ENCODE measurements around the gene LRCH1.
A peak's percentile ranks its signal among the peaks of the same experiment; 100 is the strongest.
"Not testable (repeated sequence)": the region's sequence is repeated elsewhere in the genome, so short reads cannot be mapped to it uniquely, and the experiment has no call there.

Gene LRCH1

GRCh38 chr13:46552889-46553520 lies at the start of gene LRCH1:
LRCH1 (plus strand) TSS chr13:46553170; CDS start chr13:46553397, 227 bp downstream.
- no peaks in the 10 kb centered on the region for H3K27me3 Mint-ChIP-seq
- peaks cover 12% of the 10 kb centered on the region for H3K36me3 Mint-ChIP-seq (ENCODE audit: low read depth)
- H3K4me3 Mint-ChIP-seq = peak within 1 kb of the TSS; percentile 92
- DNase-seq = peak; percentile 87
- H3K4me1 Mint-ChIP-seq (ENCODE audit: low read depth) = peaks cover 47% of the 10 kb centered on the region
- no peaks in the 10 kb centered on the region for H3K9me3 Mint-ChIP-seq
- peak within 1 kb of the TSS; percentile 92 for H3K27ac Mint-ChIP-seq

- Mint-ChIP-seq H3K27me3 (peaks cover 12% of the 10 kb centered on the region), H3K4me1 (ENCODE audit: low read depth) (no peaks in the 10 kb centered on the region), H3K36me3 (ENCODE audit: low read depth) (no peaks in the 10 kb centered on the region), H3K9me3 (no peaks in the 10 kb centered on the region), H3K4me3 (no peak overlapping the region), H3K27ac (no peak overlapping the region)
- DNase-seq = no peak
Observed at GRCh38 chr13:46504036-46504435, 48.9 kb upstream of the LRCH1 start.

DNA sequence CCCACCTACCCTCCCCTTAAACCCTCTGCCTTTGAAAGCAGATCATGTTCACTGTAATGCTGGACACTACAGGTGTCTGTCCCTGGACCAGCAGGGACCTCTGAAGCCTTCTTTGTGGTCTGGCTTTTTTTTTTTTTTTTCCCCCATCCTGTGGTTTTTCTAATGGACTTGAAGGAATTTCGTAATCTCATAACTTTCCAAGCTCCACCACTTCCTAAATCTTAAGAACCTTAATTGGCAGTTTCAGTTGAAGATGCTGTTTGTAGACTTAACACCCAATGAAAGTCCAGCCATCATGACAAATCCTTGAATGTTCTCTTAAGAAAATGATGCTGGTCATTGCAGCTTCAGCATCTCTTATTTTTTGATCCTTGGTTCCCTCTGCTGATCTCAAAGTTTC lies 45.0 kb upstream of the LRCH1 start:
- Mint-ChIP-seq H3K4me1 (ENCODE audit: low read depth) (no peaks in the 10 kb centered on the region), H3K27ac (no peak overlapping the region), H3K27me3 (peaks cover 18% of the 10 kb centered on the region), H3K36me3 (ENCODE audit: low read depth) (no peaks in the 10 kb centered on the region), H3K9me3 (no peaks in the 10 kb centered on the region), H3K4me3 (no peak overlapping the region)
- no peak for DNase-seq

DNA sequence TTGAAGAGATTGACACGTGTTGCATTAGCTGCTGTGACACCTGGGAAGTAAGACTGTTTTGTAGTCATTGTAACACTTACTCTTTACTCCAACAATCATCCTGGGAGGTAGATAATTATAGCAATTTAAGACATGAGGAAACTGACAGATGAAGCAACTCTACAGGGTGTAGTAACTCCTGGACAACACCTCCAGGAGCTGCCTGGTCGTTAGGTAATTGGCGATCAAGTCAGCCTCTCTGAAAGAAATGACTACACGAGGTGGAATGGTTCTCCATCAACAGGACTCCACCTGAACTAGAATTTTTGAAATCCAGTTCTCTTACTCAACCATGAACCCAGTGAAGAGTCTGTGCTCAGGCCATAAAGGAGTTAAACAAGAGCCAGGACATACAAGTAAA lies 43.0 kb upstream of the LRCH1 start:
- Mint-ChIP-seq H3K4me1 (ENCODE audit: low read depth) (no peaks in the 10 kb centered on the region), H3K4me3 (no peak overlapping the region), H3K27ac (no peak overlapping the region), H3K9me3 (no peaks in the 10 kb centered on the region), H3K36me3 (ENCODE audit: low read depth) (no peaks in the 10 kb centered on the region), H3K27me3 (peaks cover 24% of the 10 kb centered on the region)
- no peak for DNase-seq

DNA sequence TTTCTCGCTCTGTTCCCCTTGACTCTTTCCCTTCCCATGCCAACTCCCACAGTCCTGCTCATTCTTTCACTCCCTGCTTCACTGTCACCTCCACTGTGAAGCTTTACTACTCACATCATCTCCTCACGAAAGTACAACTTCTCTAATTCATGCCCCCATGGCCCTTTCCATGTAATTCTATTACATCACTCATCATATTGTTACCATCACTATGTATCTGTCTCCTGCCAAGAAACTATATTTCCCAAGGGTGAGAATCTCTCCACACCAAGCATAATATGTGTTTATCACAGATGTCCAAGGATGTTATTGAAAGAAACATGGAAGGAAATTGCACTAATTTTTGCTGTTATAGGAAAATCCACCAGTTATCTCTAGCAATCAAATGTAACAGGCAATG lies 37.2 kb upstream of the LRCH1 start:
- peaks cover 35% of the 10 kb centered on the region for H3K27me3 Mint-ChIP-seq
- no peaks in the 10 kb centered on the region for H3K9me3 Mint-ChIP-seq
- H3K4me1 Mint-ChIP-seq (ENCODE audit: low read depth) = peaks cover 3% of the 10 kb centered on the region
- no peak overlapping the region for H3K4me3 Mint-ChIP-seq
- H3K36me3 Mint-ChIP-seq (ENCODE audit: low read depth) = no peaks in the 10 kb centered on the region
- H3K27ac Mint-ChIP-seq = no peak overlapping the region
- DNase-seq = no peak

DNA sequence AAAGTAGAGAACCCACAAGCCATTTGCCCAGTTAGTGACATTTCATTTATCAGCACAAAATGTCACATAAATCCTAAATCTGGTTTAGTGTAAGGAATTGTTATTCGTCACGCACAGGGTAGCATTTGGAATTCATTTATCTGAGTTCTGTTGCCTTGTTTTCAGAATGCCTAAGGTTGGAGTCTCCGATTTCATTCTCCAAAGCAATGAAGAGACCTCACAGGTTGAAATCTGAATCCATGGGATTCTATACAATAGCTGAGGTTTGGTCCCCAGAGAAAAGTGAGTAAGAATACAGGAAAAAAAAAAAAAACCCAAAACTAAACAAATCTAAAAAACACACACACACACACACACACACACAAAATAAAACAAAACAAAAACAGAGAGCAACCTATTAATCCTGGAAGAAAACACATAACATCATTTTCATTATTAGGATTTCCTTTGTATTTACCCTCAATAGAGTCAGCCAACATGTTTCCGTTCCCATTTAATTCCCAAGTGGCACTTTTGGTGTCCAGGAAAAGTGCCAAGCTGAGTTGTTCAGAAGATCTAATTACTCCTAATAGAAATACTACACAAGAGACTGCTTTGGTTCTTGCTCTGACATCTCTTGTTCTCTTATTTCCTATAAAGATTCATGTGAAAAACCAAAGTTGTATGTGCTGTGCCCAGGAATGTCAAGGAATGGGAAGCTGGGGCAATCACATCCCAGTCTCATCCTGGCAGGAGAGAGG lies 36.2 kb upstream of the LRCH1 start:
- Mint-ChIP-seq H3K4me3 (no peak overlapping the region), H3K9me3 (peaks cover 3% of the 10 kb centered on the region), H3K36me3 (ENCODE audit: low read depth) (no peaks in the 10 kb centered on the region), H3K27me3 (peaks cover 32% of the 10 kb centered on the region), H3K27ac (no peak overlapping the region), H3K4me1 (ENCODE audit: low read depth) (peaks cover 3% of the 10 kb centered on the region)
- DNase-seq = no peak

- H3K4me1 Mint-ChIP-seq (ENCODE audit: low read depth); H3K27ac Mint-ChIP-seq; H3K9me3 Mint-ChIP-seq; DNase-seq; H3K36me3 Mint-ChIP-seq (ENCODE audit: low read depth); H3K4me3 Mint-ChIP-seq: not testable (repeated sequence)
- H3K27me3 Mint-ChIP-seq = peaks cover 30% of the 10 kb centered on the region
Observed at GRCh38 chr13:46517748-46518147, 35.2 kb upstream of the LRCH1 start.

- Mint-ChIP-seq H3K36me3 (ENCODE audit: low read depth) (no peaks in the 10 kb centered on the region), H3K4me1 (ENCODE audit: low read depth) (peaks cover 3% of the 10 kb centered on the region), H3K27me3 (peaks cover 31% of the 10 kb centered on the region), H3K9me3 (peaks cover 3% of the 10 kb centered on the region), H3K4me3 (no peak overlapping the region), H3K27ac (no peak overlapping the region)
- no peak for DNase-seq
Observed at GRCh38 chr13:46519182-46519581, 33.8 kb upstream of the LRCH1 start.

DNA sequence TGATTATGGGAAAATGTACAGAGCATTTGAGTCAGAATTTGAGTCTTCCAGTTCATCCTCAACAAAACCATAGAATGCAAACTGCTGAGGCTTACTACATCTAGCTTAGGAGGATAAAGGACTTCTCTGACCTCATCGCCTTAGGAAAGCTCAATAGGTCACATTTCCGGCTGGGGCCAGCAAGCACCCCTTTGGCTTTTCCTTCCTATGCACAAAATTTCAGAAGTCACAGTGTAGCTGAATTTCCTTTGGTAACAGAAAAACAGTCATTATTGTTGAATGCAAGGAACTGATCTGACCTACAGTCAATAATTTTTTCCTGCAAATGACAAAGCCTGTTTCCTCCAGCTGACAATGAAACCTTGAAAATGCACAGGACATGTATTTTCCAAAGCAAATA lies 32.8 kb upstream of the LRCH1 start:
- Mint-ChIP-seq H3K27me3 (peaks cover 29% of the 10 kb centered on the region), H3K9me3 (peaks cover 3% of the 10 kb centered on the region), H3K4me3 (no peak overlapping the region), H3K4me1 (ENCODE audit: low read depth) (peaks cover 3% of the 10 kb centered on the region), H3K36me3 (ENCODE audit: low read depth) (no peaks in the 10 kb centered on the region), H3K27ac (no peak overlapping the region)
- no peak for DNase-seq

- peaks cover 3% of the 10 kb centered on the region for H3K4me1 Mint-ChIP-seq (ENCODE audit: low read depth)
- H3K36me3 Mint-ChIP-seq (ENCODE audit: low read depth) = no peaks in the 10 kb centered on the region
- no peak overlapping the region for H3K4me3 Mint-ChIP-seq
- H3K9me3 Mint-ChIP-seq = peaks cover 3% of the 10 kb centered on the region
- H3K27ac Mint-ChIP-seq = no peak overlapping the region
- no peak for DNase-seq
- H3K27me3 Mint-ChIP-seq = peaks cover 30% of the 10 kb centered on the region
Observed at GRCh38 chr13:46521486-46521885, 31.5 kb upstream of the LRCH1 start.

- no peak overlapping the region for H3K4me3 Mint-ChIP-seq
- H3K4me1 Mint-ChIP-seq (ENCODE audit: low read depth) = peaks cover 6% of the 10 kb centered on the region
- H3K27me3 Mint-ChIP-seq = peaks cover 26% of the 10 kb centered on the region
- H3K36me3 Mint-ChIP-seq (ENCODE audit: low read depth) = no peaks in the 10 kb centered on the region
- no peak overlapping the region for H3K27ac Mint-ChIP-seq
- H3K9me3 Mint-ChIP-seq = peaks cover 3% of the 10 kb centered on the region
- no peak for DNase-seq
Observed at GRCh38 chr13:46521921-46522747, 30.8 kb upstream of the LRCH1 start.

- no peaks in the 10 kb centered on the region for H3K36me3 Mint-ChIP-seq (ENCODE audit: low read depth)
- H3K27me3 Mint-ChIP-seq = peaks cover 22% of the 10 kb centered on the region
- H3K27ac Mint-ChIP-seq = no peak overlapping the region
- H3K4me1 Mint-ChIP-seq (ENCODE audit: low read depth) = peaks cover 3% of the 10 kb centered on the region
- DNase-seq = no peak
- peaks cover 3% of the 10 kb centered on the region for H3K9me3 Mint-ChIP-seq
- no peak overlapping the region for H3K4me3 Mint-ChIP-seq
Observed at GRCh38 chr13:46522748-46523030, 30.3 kb upstream of the LRCH1 start.

- peaks cover 3% of the 10 kb centered on the region for H3K4me1 Mint-ChIP-seq (ENCODE audit: low read depth)
- peaks cover 17% of the 10 kb centered on the region for H3K27me3 Mint-ChIP-seq
- H3K36me3 Mint-ChIP-seq (ENCODE audit: low read depth) = no peaks in the 10 kb centered on the region
- no peak for DNase-seq
- H3K4me3 Mint-ChIP-seq = no peak overlapping the region
- peaks cover 3% of the 10 kb centered on the region for H3K9me3 Mint-ChIP-seq
- no peak overlapping the region for H3K27ac Mint-ChIP-seq
Observed at GRCh38 chr13:46523972-46524752, 28.8 kb upstream of the LRCH1 start.

DNA sequence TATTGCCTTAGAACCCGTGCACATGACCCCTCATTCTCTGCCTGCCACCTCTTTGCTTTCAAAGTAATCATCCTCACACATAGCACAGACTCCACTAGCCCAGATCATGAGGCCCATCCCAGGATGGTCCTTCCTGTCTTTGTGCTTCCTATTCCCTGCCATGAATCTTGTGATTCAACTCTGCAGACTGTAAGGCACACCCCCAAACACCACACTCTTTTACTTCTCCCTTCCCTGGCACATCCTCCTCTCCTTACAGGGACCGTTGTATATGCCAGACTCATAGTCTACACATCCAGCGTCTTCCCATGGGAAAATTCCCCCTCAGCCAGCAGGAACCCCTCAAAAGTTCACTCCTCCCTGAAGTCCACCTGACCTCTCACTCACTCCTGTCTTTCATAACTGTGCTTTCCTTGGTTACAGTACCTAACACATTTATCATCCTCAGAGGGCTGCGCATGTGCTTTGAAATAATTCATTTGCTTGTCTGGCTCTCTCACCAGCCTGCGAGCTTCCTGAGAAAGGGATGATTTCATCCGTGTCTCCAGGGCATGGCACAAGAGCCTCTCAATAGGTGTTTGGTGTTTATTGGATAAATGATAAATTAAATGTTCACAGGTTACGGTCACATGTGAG lies 26.8 kb upstream of the LRCH1 start:
- peaks cover 3% of the 10 kb centered on the region for H3K9me3 Mint-ChIP-seq
- H3K4me3 Mint-ChIP-seq = no peak overlapping the region
- peaks cover 13% of the 10 kb centered on the region for H3K27me3 Mint-ChIP-seq
- H3K4me1 Mint-ChIP-seq (ENCODE audit: low read depth) = peaks cover 24% of the 10 kb centered on the region
- H3K27ac Mint-ChIP-seq = no peak overlapping the region
- no peaks in the 10 kb centered on the region for H3K36me3 Mint-ChIP-seq (ENCODE audit: low read depth)
- no peak for DNase-seq

All from activated T-cell treated with anti-CD3 and anti-CD28 coated beads, Interleukin-2, amount 50 U/mL, for 24 hours (primary cell).